ENCODE measurements around the gene NOSTRIN. TPM values are rescaled to one million over a fixed set of nuclear protein-coding genes. Genes with fewer than 3 reads are reported as not detected.

Gene NOSTRIN
- total and polyA plus RNA-seq, 3 experiments from 2014 or later: not detected

- POLR2A ChIA-PET: no interaction called here
- Mint-ChIP-seq H3K9me3 (peaks cover 0 to 2% (median 0%) of the 10 kb centered on the region in 5 donors), H3K4me1 (no peaks in the 10 kb centered on the region), H3K36me3 (peaks cover 0 to 4% (median 3%) of the 10 kb centered on the region in 3 donors), H3K27me3 (peaks cover 2 to 9% of the 10 kb centered on the region in 2 donors), H3K4me3 (no peak overlapping the region), H3K27ac (no peak overlapping the region)
- H3K36me3 ChIP-seq (ENCODE audit: insufficient read depth, low read length): no peaks in the 10 kb centered on the region
- H3K4me1 ChIP-seq (ENCODE audit: insufficient read depth, low read length): no peaks in the 10 kb centered on the region
- no peaks in the 10 kb centered on the region for H3K9me3 ChIP-seq (ENCODE audit: low read length)
- DNase-seq: no peak
- no peak overlapping the region for H3K27ac ChIP-seq (ENCODE audit: low read depth, low read length)
- CTCF ChIA-PET: no interaction called here
- H3K4me3 ChIP-seq (ENCODE audit: low read length): no peak overlapping the region
- no peaks in the 10 kb centered on the region for H3K27me3 ChIP-seq (ENCODE audit: insufficient read depth, low read length, poor library complexity, severe bottlenecking)
These were observed 7.5 kb upstream of the NOSTRIN start for GRCh38 chr2:168794968-168795367.

- ChIA-PET CTCF (no interaction called here), POLR2A (no interaction called here)
- Histone ChIP-seq H3K27me3 (ENCODE audit: insufficient read depth, low read length, poor library complexity, severe bottlenecking) (no peaks in the 10 kb centered on the region), H3K4me1 (ENCODE audit: insufficient read depth, low read length) (no peaks in the 10 kb centered on the region), H3K27ac (ENCODE audit: low read depth, low read length) (peak overlapping the region; percentile 55), H3K9me3 (ENCODE audit: low read length) (no peaks in the 10 kb centered on the region), H3K4me3 (ENCODE audit: low read length) (no peak overlapping the region), H3K36me3 (ENCODE audit: insufficient read depth, low read length) (no peaks in the 10 kb centered on the region)
- peaks cover 0 to 3% (median 0%) of the 10 kb centered on the region in 3 donors for H3K36me3 Mint-ChIP-seq
- H3K27ac Mint-ChIP-seq: no peak overlapping the region
- peaks cover 5 to 11% of the 10 kb centered on the region in 2 donors for H3K27me3 Mint-ChIP-seq
- DNase-seq: no peak
- no peak overlapping the region for H3K4me3 Mint-ChIP-seq
- no peaks in the 10 kb centered on the region for H3K4me1 Mint-ChIP-seq
- no peaks in the 10 kb centered on the region for H3K9me3 Mint-ChIP-seq
These were observed 6.3 kb upstream of the NOSTRIN start for GRCh38 chr2:168796090-168796577.

- ChIA-PET CTCF (no interaction called here), POLR2A (no interaction called here)
- Histone ChIP-seq H3K36me3 (ENCODE audit: insufficient read depth, low read length) (no peaks in the 10 kb centered on the region), H3K27ac (ENCODE audit: low read depth, low read length) (peak overlapping the region; percentile 55), H3K4me1 (ENCODE audit: insufficient read depth, low read length) (no peaks in the 10 kb centered on the region), H3K27me3 (ENCODE audit: insufficient read depth, low read length, poor library complexity, severe bottlenecking) (no peaks in the 10 kb centered on the region), H3K4me3 (ENCODE audit: low read length) (no peak overlapping the region), H3K9me3 (ENCODE audit: low read length) (no peaks in the 10 kb centered on the region)
- Mint-ChIP-seq H3K27me3 (peaks cover 5 to 11% of the 10 kb centered on the region in 2 donors), H3K4me1 (no peaks in the 10 kb centered on the region), H3K27ac (no peak overlapping the region), H3K36me3 (peaks cover 0 to 3% (median 0%) of the 10 kb centered on the region in 3 donors), H3K9me3 (no peaks in the 10 kb centered on the region), H3K4me3 (no peak overlapping the region)
- DNase-seq: no peak
These were observed 5.7 kb upstream of the NOSTRIN start for GRCh38 chr2:168796583-168797285.

GRCh38 chr2:168797286-168797655, 5.2 kb upstream of the NOSTRIN start:
- no peaks in the 10 kb centered on the region for H3K9me3 Mint-ChIP-seq
- no peak overlapping the region for H3K27ac Mint-ChIP-seq
- no peak for DNase-seq
- POLR2A ChIA-PET: no interaction called here
- CTCF ChIA-PET: no interaction called here
- H3K27ac ChIP-seq (ENCODE audit: low read depth, low read length): peak overlapping the region; percentile 55
- peaks cover 0 to 3% (median 0%) of the 10 kb centered on the region in 3 donors for H3K36me3 Mint-ChIP-seq
- H3K9me3 ChIP-seq (ENCODE audit: low read length): no peaks in the 10 kb centered on the region
- no peaks in the 10 kb centered on the region for H3K4me1 Mint-ChIP-seq
- no peak overlapping the region for H3K4me3 Mint-ChIP-seq
- H3K4me3 ChIP-seq (ENCODE audit: low read length): no peak overlapping the region
- H3K36me3 ChIP-seq (ENCODE audit: insufficient read depth, low read length): no peaks in the 10 kb centered on the region
- peaks cover 5 to 11% of the 10 kb centered on the region in 2 donors for H3K27me3 Mint-ChIP-seq
- no peaks in the 10 kb centered on the region for H3K4me1 ChIP-seq (ENCODE audit: insufficient read depth, low read length)
- H3K27me3 ChIP-seq (ENCODE audit: insufficient read depth, low read length, poor library complexity, severe bottlenecking): no peaks in the 10 kb centered on the region

- no peak overlapping the region for H3K4me3 Mint-ChIP-seq
- no peaks in the 10 kb centered on the region for H3K9me3 Mint-ChIP-seq
- no peaks in the 10 kb centered on the region for H3K36me3 Mint-ChIP-seq
- Histone ChIP-seq H3K4me3 (ENCODE audit: low read length) (no peak overlapping the region), H3K27ac (ENCODE audit: low read depth, low read length) (no peak overlapping the region), H3K36me3 (ENCODE audit: insufficient read depth, low read length) (no peaks in the 10 kb centered on the region), H3K27me3 (ENCODE audit: insufficient read depth, low read length, poor library complexity, severe bottlenecking) (no peaks in the 10 kb centered on the region), H3K9me3 (ENCODE audit: low read length) (no peaks in the 10 kb centered on the region), H3K4me1 (ENCODE audit: insufficient read depth, low read length) (no peaks in the 10 kb centered on the region)
- H3K4me1 Mint-ChIP-seq: no peaks in the 10 kb centered on the region
- ChIA-PET CTCF (no interaction called here), POLR2A (no interaction called here)
- H3K27me3 Mint-ChIP-seq: peaks cover 5 to 11% of the 10 kb centered on the region in 2 donors
- DNase-seq: no peak
- no peak overlapping the region for H3K27ac Mint-ChIP-seq
These were observed 4.2 kb upstream of the NOSTRIN start for GRCh38 chr2:168798076-168798887.

- H3K27ac Mint-ChIP-seq: no peak overlapping the region
- no peak overlapping the region for H3K4me3 Mint-ChIP-seq
- H3K4me1 Mint-ChIP-seq: no peaks in the 10 kb centered on the region
- no peak for DNase-seq
- Histone ChIP-seq H3K36me3 (ENCODE audit: insufficient read depth, low read length) (no peaks in the 10 kb centered on the region), H3K9me3 (ENCODE audit: low read length) (no peaks in the 10 kb centered on the region), H3K27ac (ENCODE audit: low read depth, low read length) (no peak overlapping the region), H3K27me3 (ENCODE audit: insufficient read depth, low read length, poor library complexity, severe bottlenecking) (no peaks in the 10 kb centered on the region), H3K4me3 (ENCODE audit: low read length) (no peak overlapping the region), H3K4me1 (ENCODE audit: insufficient read depth, low read length) (no peaks in the 10 kb centered on the region)
- H3K36me3 Mint-ChIP-seq: no peaks in the 10 kb centered on the region
- CTCF ChIA-PET: no interaction called here
- POLR2A ChIA-PET: no interaction called here
- H3K9me3 Mint-ChIP-seq: no peaks in the 10 kb centered on the region
- peaks cover 5 to 11% of the 10 kb centered on the region in 2 donors for H3K27me3 Mint-ChIP-seq
These were observed 3.5 kb upstream of the NOSTRIN start for GRCh38 chr2:168798888-168799410.

- H3K27me3 Mint-ChIP-seq: peaks cover 3 to 11% of the 10 kb centered on the region in 2 donors
- no peak for DNase-seq
- Histone ChIP-seq H3K4me3 (ENCODE audit: low read length) (no peak overlapping the region), H3K27ac (ENCODE audit: low read depth, low read length) (peak overlapping the region; percentile 55), H3K4me1 (ENCODE audit: insufficient read depth, low read length) (no peaks in the 10 kb centered on the region), H3K27me3 (ENCODE audit: insufficient read depth, low read length, poor library complexity, severe bottlenecking) (no peaks in the 10 kb centered on the region), H3K36me3 (ENCODE audit: insufficient read depth, low read length) (no peaks in the 10 kb centered on the region), H3K9me3 (ENCODE audit: low read length) (no peaks in the 10 kb centered on the region)
- H3K4me3 Mint-ChIP-seq: no peak overlapping the region
- CTCF ChIA-PET: no interaction called here
- H3K9me3 Mint-ChIP-seq: no peaks in the 10 kb centered on the region
- POLR2A ChIA-PET: no interaction called here
- no peak overlapping the region for H3K27ac Mint-ChIP-seq
- H3K36me3 Mint-ChIP-seq: no peaks in the 10 kb centered on the region
- no peaks in the 10 kb centered on the region for H3K4me1 Mint-ChIP-seq
These were observed 966 bp upstream of the NOSTRIN start for GRCh38 chr2:168801471-168801870.
